NCI-H1105 treated with DMSO at 0.1 percent for 48 hours (cell line): ENCODE data around the gene BRPF1.

Experiments
- DNase-seq: peaks from one replicate; lab custom pipeline; 2025; lab: John Stamatoyannopoulos, UW

The BRPF1 gene

DNA sequence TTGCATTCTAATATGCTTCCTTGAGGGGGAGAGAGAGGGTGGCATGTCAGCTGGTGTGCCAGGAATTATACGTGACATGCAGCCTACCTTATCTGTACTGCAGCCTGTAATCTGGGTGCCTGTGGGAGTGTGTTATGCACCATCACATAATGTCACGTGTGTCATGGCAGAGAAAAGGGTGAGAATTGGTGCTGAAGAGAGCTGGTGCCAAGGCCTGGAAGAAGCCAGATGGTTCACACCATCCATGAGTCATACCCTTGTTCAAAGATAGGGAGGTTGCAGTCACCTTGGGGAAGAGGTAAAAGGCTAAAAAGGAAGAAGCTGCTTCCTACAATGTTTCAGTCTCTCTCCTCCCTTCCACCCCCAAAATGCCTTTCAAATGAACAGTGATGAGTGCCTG is 5.3 kb downstream of the BRPF1 start:
- DNase-seq, result no peak

DNA sequence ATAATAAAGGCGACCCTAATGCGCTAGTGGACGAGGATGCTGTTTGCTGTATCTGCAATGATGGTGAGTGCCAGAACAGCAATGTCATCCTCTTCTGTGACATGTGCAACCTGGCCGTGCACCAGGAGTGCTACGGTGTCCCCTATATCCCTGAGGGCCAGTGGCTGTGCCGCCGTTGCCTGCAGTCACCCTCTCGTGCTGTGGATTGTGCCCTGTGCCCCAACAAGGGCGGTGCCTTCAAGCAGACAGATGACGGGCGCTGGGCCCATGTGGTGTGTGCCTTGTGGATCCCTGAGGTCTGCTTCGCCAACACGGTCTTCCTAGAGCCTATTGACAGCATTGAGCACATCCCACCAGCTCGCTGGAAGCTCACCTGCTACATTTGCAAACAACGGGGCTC is 7.6 kb downstream of the BRPF1 start:
- no peak for DNase-seq

DNA sequence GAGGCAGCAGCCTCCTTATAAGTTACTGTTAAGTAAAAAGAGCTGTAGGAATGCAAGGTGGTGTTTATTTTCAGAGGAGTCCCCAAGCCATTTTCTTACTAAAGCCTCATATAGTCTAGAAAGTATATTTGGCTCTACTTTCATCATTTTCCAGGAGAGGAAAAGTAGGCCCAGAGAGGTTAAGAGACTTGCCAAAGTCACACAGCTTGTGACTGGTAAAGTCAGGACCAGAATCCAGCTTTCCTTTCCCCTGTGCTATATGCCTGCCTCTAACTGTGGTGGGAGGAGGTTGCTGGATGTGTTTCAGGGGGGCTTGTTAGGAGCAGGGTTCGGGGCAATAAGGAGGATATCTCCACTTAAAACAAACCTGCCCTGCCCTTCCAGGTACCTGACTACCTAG is 11.0 kb downstream of the BRPF1 start:
- DNase-seq, result no peak

DNA sequence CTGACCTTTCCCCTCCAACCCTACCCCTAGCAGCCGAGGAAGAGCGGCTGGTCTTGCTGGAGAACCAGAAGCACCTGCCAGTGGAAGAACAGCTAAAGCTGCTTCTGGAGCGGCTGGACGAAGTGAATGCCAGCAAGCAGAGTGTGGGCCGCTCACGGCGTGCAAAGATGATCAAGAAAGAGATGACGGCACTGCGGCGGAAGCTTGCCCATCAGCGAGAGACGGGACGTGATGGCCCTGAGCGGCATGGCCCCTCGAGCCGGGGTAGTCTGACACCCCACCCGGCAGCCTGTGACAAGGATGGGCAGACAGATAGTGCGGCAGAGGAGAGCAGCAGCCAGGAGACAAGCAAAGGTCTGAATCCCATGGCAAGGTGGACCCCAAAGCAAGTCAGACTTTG is 12.0 kb downstream of the BRPF1 start:
- DNase-seq, result no peak

DNA sequence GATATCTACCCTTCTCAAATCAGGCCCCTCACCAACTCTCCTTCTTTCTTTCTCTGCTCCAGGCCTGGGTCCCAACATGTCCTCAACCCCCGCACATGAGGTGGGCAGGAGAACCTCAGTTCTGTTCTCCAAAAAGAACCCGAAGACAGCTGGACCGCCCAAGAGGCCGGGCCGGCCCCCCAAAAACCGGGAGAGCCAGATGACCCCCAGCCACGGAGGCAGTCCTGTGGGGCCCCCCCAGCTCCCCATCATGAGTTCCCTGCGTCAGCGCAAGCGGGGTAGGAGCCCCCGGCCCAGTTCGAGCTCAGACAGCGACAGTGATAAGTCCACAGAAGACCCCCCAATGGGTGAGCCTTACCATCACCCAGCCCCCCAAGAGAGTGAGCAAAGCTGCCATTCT is 12.6 kb downstream of the BRPF1 start:
- DNase-seq, result no peak

DNA sequence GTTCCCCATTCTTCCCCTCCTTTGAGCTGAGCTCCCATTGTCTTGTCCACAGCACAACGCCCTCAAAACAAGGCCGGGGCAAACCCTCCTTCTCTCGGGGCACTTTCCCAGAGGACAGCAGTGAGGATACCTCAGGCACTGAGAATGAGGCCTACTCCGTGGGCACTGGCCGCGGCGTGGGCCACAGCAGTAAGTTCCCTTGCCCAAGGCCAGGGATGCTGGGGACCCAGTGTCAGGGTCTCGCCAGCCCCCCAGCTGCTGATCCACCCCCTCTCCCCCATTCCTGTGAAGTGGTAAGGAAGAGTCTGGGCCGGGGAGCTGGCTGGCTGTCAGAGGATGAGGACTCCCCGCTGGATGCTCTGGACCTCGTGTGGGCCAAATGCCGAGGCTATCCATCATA is 14.0 kb downstream of the BRPF1 start:
- no peak for DNase-seq

DNA sequence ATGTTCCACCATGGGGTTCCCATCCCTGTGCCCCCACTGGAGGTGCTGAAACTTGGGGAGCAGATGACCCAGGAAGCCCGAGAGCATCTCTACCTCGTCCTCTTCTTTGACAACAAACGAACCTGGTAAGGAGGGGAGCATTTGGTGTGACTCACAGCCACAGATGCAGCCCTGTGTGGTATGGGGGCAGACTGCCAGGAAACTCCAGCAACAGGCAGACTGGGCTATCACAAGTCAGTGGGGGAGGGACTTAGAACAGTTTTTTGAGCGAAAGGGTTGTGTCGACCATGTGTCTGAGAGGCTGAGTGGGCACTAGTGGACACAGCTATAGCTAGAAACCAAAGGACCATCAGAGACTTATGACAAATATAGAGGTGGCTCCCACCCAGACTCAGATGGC is 14.8 kb downstream of the BRPF1 start:
- no peak for DNase-seq

DNA sequence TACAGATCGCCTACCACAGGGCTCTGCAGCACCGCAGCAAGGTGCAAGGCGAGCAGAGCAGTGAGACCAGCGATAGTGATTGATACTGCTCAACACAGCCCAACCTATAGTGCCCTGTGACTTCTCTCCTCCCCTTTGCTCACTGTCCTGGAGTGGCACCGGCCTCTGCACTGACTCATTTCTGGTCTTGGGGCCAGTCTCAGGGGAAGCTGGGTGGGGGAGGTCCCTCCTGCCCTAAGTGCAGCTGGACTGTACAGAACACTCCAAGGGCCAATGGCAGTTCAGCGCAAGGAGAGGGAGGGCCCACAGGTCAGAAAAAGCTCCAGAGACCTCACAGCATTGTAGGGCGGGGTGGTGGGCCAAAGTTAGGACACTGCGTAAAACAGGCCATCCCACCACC is 15.7 kb downstream of the BRPF1 start:
- DNase-seq, result no peak

DNA sequence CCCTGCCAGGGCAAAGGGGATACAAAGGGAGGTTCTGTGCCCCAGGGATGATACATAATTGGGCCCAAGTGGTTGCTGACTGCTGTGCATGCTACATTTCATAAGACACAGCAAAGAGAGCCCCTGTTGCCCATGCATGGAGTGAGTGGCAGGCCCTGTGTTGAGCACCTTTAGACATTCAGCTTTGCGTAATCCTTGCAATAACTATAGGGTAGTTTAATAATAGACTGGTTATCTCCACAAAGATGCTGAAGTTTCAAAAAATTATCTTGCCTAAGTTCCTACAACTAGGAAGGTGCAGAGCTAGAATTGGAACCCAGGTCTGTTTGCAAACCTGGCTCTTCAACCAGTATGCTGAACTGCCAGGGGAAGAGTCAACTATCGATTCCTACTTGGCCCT is 16.5 kb downstream of the BRPF1 start:
- no peak for DNase-seq

DNA sequence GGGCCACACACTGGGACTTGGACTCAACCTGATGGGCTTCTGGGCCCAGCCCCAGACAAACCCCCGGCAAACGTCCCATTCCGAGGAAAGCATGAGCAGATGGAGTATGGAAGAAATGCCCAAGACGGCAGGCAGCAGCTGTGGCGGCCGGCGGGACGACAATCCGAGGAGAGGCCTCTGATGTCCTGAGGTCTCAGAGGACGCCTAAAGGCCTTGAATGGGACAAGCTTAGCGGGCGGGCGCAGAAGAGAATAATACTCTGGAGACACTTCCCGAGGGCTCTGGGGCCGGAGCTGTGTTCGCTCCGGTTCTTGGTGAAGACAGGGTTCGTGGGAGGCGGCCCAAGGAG is 17.7 kb downstream of the BRPF1 start:
- DNase-seq, result no peak

DNA sequence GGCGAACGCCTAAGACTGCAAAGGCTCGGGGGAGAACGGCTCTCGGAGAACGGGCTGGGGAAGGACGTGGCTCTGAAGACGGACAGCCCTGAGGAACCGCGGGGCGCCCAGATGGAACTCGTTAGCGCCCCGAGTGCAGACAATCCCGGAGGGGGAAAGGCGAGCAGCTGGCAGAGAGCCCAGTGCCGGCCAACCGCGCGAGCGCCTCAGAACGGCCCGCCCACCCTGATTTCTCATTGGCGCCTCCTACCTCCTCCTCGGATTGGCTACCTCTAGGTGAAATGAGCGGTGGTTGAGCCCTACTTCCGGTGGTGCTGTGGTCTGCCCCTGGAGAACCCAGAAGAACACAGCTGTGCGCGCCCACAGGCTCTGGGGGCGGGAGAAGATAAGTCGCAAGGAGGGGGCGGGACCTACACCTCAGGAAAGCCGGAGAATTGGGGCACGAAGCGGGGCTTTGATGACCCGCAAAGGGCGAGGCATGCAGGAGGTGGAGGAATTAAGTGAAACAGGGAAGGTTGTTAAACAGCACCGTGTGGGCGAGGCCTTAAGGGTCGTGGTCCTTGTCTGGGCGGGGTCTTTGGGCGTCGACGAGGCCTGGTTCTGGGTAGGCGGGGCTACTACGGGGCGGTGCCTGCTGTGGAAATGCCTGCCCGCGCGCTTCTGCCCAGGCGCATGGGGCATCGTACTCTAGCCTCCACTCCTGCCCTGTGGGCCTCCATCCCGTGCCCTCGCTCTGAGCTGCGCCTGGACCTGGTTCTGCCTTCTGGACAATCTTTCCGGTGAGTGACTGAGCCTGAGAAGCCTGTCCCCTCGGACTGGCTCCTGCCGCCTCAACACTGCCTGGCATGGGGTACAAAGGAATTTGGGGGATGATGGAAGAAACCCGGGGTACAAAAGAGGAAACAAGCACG is 18.4 kb downstream of the BRPF1 start, which contains the start of gene OGG1:
TSS of gene OGG1 (plus strand) at position 308 of the 911 bp plus-strand sequence. CDS start at position 643, 335 bp downstream.
- peak; percentile 88 for DNase-seq

DNA sequence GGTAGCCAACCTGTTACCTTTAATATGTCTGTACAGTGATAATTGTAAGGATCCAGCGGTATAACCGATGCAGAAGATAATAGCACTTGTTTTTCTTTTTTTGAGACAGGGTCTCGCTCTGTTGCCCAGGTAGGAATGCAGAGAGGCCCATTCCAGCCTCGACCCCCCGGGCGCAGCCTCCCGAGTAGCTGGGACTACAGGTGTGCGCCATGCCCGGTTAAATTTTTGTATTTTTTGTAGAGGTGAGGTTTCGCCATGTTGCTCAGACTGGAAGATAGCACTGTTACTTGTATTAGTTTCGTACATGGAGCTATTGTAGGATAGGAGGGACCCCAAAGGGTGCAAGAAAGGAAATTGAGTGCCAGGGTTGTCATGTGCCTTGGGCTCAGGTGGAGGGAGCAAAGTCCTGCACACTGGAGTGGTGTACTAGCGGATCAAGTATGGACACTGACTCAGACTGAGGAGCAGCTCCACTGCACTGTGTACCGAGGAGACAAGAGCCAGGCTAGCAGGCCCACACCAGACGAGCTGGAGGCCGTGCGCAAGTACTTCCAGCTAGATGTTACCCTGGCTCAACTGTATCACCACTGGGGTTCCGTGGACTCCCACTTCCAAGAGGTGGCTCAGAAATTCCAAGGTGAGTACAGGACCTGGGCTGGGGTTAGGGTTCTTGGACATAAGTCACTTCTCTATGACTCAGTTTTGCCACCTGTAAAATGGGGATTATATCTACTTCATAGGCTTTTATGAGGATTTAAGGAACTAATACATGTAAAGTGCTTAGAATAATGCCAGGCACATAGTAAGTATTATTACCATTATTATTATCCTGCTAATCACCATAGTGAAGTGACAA is 19.2 kb downstream of the BRPF1 start:
- no peak for DNase-seq

DNA sequence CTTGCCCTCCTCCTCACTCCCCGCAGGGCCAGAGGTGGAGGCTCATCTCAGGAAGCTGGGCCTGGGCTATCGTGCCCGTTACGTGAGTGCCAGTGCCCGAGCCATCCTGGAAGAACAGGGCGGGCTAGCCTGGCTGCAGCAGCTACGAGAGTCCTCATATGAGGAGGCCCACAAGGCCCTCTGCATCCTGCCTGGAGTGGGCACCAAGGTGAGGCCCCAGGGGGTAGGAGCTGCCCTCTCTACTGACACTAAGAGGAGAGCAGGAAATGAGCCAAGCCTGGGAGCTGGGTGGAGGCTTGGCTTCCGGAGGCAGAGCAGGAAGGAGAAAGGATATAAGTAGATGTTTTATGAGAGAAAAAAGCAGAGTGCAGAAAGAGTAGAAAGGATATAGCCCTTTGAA is 23.1 kb downstream of the BRPF1 start:
- DNase-seq, result no peak

DNA sequence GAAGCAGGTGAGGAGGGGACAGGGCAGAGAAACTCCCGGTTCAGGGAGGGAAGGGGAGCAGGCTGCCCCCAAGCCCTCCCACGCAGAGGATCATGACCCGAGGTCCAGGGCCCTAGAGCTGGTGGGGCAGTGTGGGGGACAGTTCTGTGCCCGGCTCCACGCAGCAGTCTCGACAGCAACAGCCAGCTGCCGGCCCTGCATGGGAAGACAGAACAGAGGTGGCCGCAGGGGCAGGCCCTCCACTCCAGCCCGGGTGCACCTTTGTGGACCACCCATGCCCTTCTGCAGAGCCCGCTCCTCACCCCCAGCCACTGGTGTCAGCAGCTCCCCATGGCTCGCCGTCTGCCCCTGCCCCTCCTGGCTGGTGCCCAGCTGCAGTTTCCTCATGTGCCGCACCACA is 25.9 kb downstream of the BRPF1 start:
- DNase-seq, result no peak

DNA sequence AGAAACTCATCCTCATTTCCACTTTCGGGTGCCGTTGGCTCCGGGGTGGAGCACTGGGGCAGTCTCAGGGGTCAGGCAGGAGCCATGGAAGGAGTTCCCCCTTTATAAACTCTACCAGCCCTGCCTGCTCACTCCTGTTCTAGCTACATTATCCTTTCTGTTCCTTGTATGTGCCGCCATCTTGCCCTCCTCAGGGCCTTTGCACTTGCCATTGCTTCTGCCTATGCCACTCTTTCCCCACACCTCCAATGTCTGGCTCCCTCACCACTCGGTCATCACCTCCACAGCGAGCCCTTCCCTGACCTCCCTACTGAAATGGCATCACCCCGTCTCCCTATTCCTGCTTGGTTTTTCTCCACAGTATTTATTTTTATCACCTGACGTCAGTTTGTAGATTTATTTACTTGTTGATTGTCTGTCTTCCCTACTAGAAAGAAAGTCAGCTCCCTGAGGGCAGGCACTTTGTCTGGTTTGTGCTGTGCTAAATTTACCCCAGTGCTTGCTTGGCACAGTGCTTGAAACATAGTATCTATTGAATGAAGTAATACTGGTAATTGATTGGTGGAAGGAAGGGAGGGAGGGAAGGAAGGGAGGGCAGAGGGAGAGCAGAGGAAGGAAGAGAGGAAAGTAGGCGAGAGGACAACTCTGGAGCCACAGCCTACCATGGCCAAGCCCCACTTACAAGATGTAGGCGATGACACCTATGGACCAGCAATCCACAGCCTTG is 29.4 kb downstream of the BRPF1 start:
- no peak for DNase-seq

DNA sequence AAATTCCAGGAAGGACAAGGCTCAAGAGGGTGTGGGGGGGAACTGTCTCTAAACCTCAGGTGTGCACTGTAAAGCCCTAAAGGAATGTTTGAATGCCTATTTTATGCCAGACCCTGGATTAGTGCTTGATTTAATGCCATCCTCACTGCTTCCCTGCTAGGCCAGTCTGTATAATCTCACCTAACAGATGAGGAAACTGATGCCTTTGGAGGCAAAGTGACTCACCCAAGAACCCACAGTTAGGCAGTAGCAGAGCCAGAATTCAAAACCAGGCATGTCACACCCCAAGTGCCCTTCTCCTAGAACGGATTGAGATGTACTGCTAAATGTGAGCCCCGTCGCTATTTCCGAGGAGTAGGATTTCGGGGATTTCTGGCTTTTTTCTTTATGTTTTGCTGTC is 30.4 kb downstream of the BRPF1 start:
- DNase-seq, result no peak

DNA sequence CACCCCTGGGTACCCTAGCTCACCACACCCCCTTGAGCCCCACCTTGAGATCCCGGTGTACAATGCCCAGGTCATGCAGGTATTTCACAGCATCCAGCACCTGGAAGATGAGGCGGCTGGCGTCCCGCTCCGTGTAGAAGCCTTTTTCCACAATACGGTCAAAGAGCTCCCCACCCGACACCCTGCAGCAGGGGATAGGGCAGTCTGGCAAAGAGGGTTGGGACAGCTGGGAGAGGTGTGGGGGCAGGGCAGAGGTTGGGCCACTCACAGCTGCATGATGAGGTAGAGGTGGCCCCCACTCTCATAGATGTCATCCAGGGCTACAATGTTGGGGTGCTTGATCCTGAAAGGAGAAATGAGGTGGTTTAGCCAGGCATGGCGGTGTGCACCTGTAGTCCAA is 31.3 kb downstream of the BRPF1 start:
- no peak for DNase-seq

DNA sequence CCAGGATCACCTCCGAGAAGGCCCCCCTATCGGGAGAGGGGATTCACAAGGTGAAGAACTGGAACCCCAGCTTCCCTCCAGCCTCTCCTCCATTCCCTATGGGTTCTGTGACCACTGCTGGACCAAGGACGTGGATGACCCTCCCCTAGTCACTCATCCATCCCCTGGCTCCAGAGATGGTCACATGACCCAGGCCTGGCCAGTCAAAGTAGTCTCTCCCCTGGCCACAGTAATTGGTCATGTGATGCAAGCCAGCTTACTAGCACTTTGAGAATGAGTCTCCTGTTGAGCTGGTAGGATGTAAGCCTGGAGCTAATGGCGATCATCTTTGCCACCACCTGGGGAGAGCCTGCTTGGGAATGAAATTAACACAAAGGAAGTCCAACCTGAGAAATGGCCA is 34.3 kb downstream of the BRPF1 start:
- no peak for DNase-seq

DNA sequence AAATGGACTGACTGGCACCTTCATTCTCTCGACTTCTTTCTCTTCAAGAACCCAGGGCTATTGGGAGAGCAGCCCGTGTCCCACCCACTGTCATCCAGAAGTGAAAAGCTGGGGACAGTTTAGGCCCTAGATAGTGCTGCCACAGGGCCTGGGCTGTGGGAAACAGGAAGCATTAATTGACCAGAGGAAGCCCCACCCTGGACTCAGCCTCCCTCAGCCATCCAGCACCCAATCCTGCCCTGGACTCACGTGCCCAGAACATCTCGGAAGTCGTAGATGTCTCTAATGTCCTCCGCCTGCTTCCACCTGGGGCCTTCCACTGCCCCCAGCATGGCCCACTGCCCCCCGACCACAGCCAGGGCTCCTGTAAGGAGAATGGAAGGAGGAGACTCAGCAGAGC is 35.9 kb downstream of the BRPF1 start:
- no peak for DNase-seq

DNA sequence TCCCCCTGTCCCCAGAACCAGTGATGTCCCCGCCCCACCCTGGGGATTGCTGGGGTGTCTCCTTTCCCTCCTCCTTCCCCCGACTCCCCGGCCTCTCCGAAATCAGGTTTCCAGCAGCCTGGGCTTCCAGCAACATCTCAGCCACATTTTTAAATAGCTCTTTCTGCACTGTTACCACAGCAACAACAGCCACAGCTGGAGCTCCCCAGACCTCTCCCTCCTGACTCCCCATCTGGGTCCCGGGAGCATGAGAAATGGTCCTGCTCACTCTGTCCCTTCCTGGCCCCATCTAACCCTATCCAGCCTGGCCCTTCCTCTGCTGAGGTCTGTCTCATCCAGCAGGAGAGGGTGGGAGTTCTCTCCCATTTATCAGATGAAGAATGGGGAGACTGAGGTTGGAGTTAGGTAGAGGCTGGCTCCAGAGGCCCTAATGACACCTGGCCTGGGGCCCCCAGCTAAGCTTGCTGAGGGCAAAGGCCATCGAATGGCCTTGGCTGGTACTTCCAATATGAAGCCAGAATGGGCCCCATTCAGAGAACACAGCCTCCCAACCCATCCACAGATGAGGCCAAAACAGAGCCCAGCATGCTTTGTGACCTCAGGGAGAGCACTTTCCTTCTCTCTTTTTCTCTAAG is 36.7 kb downstream of the BRPF1 start:
- DNase-seq, result no peak

DNA sequence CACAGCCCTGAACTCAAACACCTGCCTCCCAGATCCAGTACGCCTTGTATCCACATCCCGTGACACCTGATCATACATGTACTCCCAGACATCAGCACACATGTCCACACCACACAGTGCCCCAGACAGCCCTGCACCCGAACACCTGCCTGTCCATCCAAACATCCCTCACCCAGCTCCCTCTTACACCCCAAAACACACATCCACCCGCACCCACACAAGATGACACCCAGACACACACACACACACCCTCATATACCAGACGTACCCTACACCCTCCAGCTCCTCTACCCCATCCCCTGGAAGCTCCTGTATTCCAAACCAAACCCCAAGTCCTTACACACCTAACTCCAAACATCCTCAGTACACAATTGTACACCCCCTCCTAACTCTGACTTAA is 37.5 kb downstream of the BRPF1 start:
- DNase-seq, result no peak
